Subcutaneous abdominal adipose tissue (tissue), 5 donors: ENCODE data around the gene ZNF69.
"Not testable (repeated sequence)": the region's sequence is repeated elsewhere in the genome, so short reads cannot be mapped to it uniquely, and the experiment has no call there.

Experiments
- H3K27ac ChIP-seq: one replicate; pipeline ENCODE4 v1.7.0; 2013; ENCODE audit warnings: low read depth, mild to moderate bottlenecking, inconsistent platforms, low read length, moderate library complexity
- H3K27me3 ChIP-seq, 5 donors: one replicate each; pipeline ENCODE4 v1.7.0; 2013; ENCODE audit warnings: low read length in 5 of 5, inconsistent platforms in 1 of 5; ENCODE audit not compliant: control insufficient read depth in 5 of 5, insufficient read depth in 4 of 5
- H3K36me3 ChIP-seq, 5 donors: one replicate each; pipeline ENCODE4 v1.7.0; 2013; ENCODE audit warnings: low read length in 5 of 5; ENCODE audit not compliant: control insufficient read depth in 5 of 5, insufficient read depth in 5 of 5
- H3K4me1 ChIP-seq, 5 donors: one replicate each; pipeline ENCODE4 v1.7.0; 2013; ENCODE audit warnings: low read length in 5 of 5, mild to moderate bottlenecking in 3 of 5, moderate library complexity in 1 of 5; ENCODE audit not compliant: control insufficient read depth in 5 of 5, insufficient read depth in 5 of 5
- H3K4me3 ChIP-seq, 5 donors: one replicate each; pipeline ENCODE4 v1.7.0; 2013; ENCODE audit warnings: low read length in 5 of 5, low read depth in 1 of 5
- H3K9ac ChIP-seq, 5 donors: one replicate each; pipeline ENCODE4 v1.7.0; 2013; ENCODE audit warnings: low read length in 5 of 5, mild to moderate bottlenecking in 4 of 5, moderate library complexity in 3 of 5
- H3K9me3 ChIP-seq, 5 donors: one replicate each; pipeline ENCODE4 v1.7.0; 2013; ENCODE audit warnings: low read length in 5 of 5; ENCODE audit not compliant: control insufficient read depth in 5 of 5
- donor health status: healthy.
- donor health status: healthy.
- donor health status: healthy.
- donor health status: healthy.
- donor health status: healthy.

The ZNF69 gene

GRCh38 chr19:11925651-11926187 is 38.1 kb downstream of the ZNF69 start:
- not testable (repeated sequence) for H3K27me3 ChIP-seq, H3K9me3 ChIP-seq, H3K36me3 ChIP-seq
- H3K4me1 ChIP-seq = peaks cover 0 to 36% (median 22%) of the 10 kb centered on the region in 5 donors
- peak overlapping the region; percentile 91 for H3K27ac ChIP-seq
- H3K4me3 ChIP-seq = peak overlapping the region; percentile 48 to 97 (median 90)
- peak overlapping the region; percentile 75 to 93 (median 88) for H3K9ac ChIP-seq

GRCh38 chr19:11927227-11927626 is 39.6 kb downstream of the ZNF69 start:
- Histone ChIP-seq H3K36me3 (no peaks in the 10 kb centered on the region), H3K9me3 (no peaks in the 10 kb centered on the region), H3K4me3 (no peak overlapping the region), H3K27me3 (no peaks in the 10 kb centered on the region), H3K4me1 (peaks cover 0 to 38% (median 22%) of the 10 kb centered on the region in 5 donors), H3K9ac (no peak overlapping the region), H3K27ac (no peak overlapping the region)

- Histone ChIP-seq H3K36me3 (no peaks in the 10 kb centered on the region), H3K9me3 (peaks cover 0 to 11% (median 0%) of the 10 kb centered on the region in 5 donors), H3K4me1 (peaks cover 0 to 13% (median 2%) of the 10 kb centered on the region in 5 donors), H3K4me3 (no peak overlapping the region), H3K27ac (no peak overlapping the region), H3K9ac (no peak overlapping the region), H3K27me3 (no peaks in the 10 kb centered on the region)
Observed at GRCh38 chr19:11931051-11931450, 43.5 kb downstream of the ZNF69 start.

GRCh38 chr19:11931513-11931912 is 43.9 kb downstream of the ZNF69 start:
- Histone ChIP-seq H3K9me3 (peaks cover 0 to 12% (median 0%) of the 10 kb centered on the region in 5 donors), H3K36me3 (no peaks in the 10 kb centered on the region), H3K9ac (no peak overlapping the region), H3K27me3 (no peaks in the 10 kb centered on the region), H3K4me3 (no peak overlapping the region), H3K27ac (no peak overlapping the region), H3K4me1 (peaks cover 0 to 9% (median 0%) of the 10 kb centered on the region in 5 donors)

GRCh38 chr19:11935829-11936228 is 48.2 kb downstream of the ZNF69 start:
- H3K27me3 ChIP-seq, H3K4me1 ChIP-seq, H3K27ac ChIP-seq, H3K36me3 ChIP-seq, H3K9ac ChIP-seq, H3K4me3 ChIP-seq: not testable (repeated sequence)
- peaks cover 0 to 20% (median 10%) of the 10 kb centered on the region in 5 donors for H3K9me3 ChIP-seq

GRCh38 chr19:11938383-11938782 is 50.8 kb downstream of the ZNF69 start:
- not testable (repeated sequence) for H3K27ac ChIP-seq, H3K9ac ChIP-seq, H3K4me3 ChIP-seq, H3K4me1 ChIP-seq, H3K27me3 ChIP-seq
- Histone ChIP-seq H3K9me3 (peaks cover 12 to 37% (median 29%) of the 10 kb centered on the region in 5 donors), H3K36me3 (peaks cover 0 to 19% (median 0%) of the 10 kb centered on the region in 5 donors)

GRCh38 chr19:11941361-11941887 is 53.8 kb downstream of the ZNF69 start:
- H3K9me3 ChIP-seq = peaks cover 40 to 61% (median 55%) of the 10 kb centered on the region in 5 donors
- peaks cover 3 to 44% (median 9%) of the 10 kb centered on the region in 5 donors for H3K36me3 ChIP-seq
- not testable (repeated sequence) for H3K9ac ChIP-seq, H3K4me1 ChIP-seq, H3K27me3 ChIP-seq, H3K27ac ChIP-seq
- peak overlapping the region in 4 of 5 donors; percentile 22 to 49 (median 34) for H3K4me3 ChIP-seq

GRCh38 chr19:11942008-11942842 is 54.6 kb downstream of the ZNF69 start:
- Histone ChIP-seq H3K4me3 (peak overlapping the region; percentile 22 to 53 (median 44)), H3K27ac (no peak overlapping the region), H3K27me3 (no peaks in the 10 kb centered on the region), H3K4me1 (no peaks in the 10 kb centered on the region), H3K9me3 (peaks cover 47 to 69% (median 63%) of the 10 kb centered on the region in 5 donors), H3K36me3 (peaks cover 6 to 52% (median 17%) of the 10 kb centered on the region in 5 donors), H3K9ac (no peak overlapping the region)

GRCh38 chr19:11942843-11943108 is 55.2 kb downstream of the ZNF69 start:
- peaks cover 53 to 75% (median 68%) of the 10 kb centered on the region in 5 donors for H3K9me3 ChIP-seq
- no peak overlapping the region for H3K9ac ChIP-seq
- no peaks in the 10 kb centered on the region for H3K4me1 ChIP-seq
- H3K27me3 ChIP-seq = no peaks in the 10 kb centered on the region
- H3K27ac ChIP-seq = no peak overlapping the region
- H3K4me3 ChIP-seq = peak overlapping the region in 4 of 5 donors; percentile 22 to 53 (median 36)
- H3K36me3 ChIP-seq = peaks cover 11 to 58% (median 22%) of the 10 kb centered on the region in 5 donors

- H3K36me3 ChIP-seq = peaks cover 30 to 74% (median 41%) of the 10 kb centered on the region in 5 donors
- peaks cover 72 to 91% (median 83%) of the 10 kb centered on the region in 5 donors for H3K9me3 ChIP-seq
- H3K27me3 ChIP-seq = no peaks in the 10 kb centered on the region
- peak overlapping the region; percentile 27 to 51 (median 48) for H3K4me3 ChIP-seq
- H3K9ac ChIP-seq = no peak overlapping the region
- H3K4me1 ChIP-seq = no peaks in the 10 kb centered on the region
- H3K27ac ChIP-seq = no peak overlapping the region
Observed at GRCh38 chr19:11944656-11945055, 57.1 kb downstream of the ZNF69 start.
